ENCODE data around the gene SORBS1. TPM values are rescaled to one million over a fixed set of nuclear protein-coding genes. Genes with fewer than 3 reads are reported as not detected.

The SORBS1 gene
- total RNA-seq, 1 donor from 2014 or later, result 221 TPM

- no peaks in the 10 kb centered on the region for H3K9me3 Mint-ChIP-seq (ENCODE audit: unreplicated experiment)
- no peaks in the 10 kb centered on the region for H3K36me3 Mint-ChIP-seq (ENCODE audit: unreplicated experiment)
- no peak overlapping the region for H3K27ac Mint-ChIP-seq (ENCODE audit: unreplicated experiment)
- H3K4me3 Mint-ChIP-seq (ENCODE audit: unreplicated experiment), result no peak overlapping the region
- DNase-seq, result no peak
- no peaks in the 10 kb centered on the region for H3K4me1 Mint-ChIP-seq (ENCODE audit: low read depth, unreplicated experiment)
- H3K27me3 Mint-ChIP-seq (ENCODE audit: unreplicated experiment), result peaks cover 2% of the 10 kb centered on the region
- no peak for TF ChIP-seq CTCF (IDR thresholded peaks at IDR 0.05; ENCODE audit: partially characterized antibody, unreplicated experiment)
Measured at GRCh38 chr10:95264227-95265051, 296.7 kb downstream of the SORBS1 start.

GRCh38 chr10:95263864-95264226 is 297.3 kb downstream of the SORBS1 start:
- TF ChIP-seq CTCF (IDR thresholded peaks at IDR 0.05; ENCODE audit: partially characterized antibody, unreplicated experiment), result no peak
- no peak for DNase-seq
- Mint-ChIP-seq H3K27ac (ENCODE audit: unreplicated experiment) (no peak overlapping the region), H3K9me3 (ENCODE audit: unreplicated experiment) (no peaks in the 10 kb centered on the region), H3K4me1 (ENCODE audit: low read depth, unreplicated experiment) (no peaks in the 10 kb centered on the region), H3K36me3 (ENCODE audit: unreplicated experiment) (no peaks in the 10 kb centered on the region), H3K27me3 (ENCODE audit: unreplicated experiment) (peaks cover 2% of the 10 kb centered on the region), H3K4me3 (ENCODE audit: unreplicated experiment) (no peak overlapping the region)

GRCh38 chr10:95262763-95263518 is 298.2 kb downstream of the SORBS1 start:
- TF ChIP-seq CTCF (IDR thresholded peaks at IDR 0.05; ENCODE audit: partially characterized antibody, unreplicated experiment), result no peak
- no peak overlapping the region for H3K27ac Mint-ChIP-seq (ENCODE audit: unreplicated experiment)
- H3K27me3 Mint-ChIP-seq (ENCODE audit: unreplicated experiment), result peaks cover 2% of the 10 kb centered on the region
- peaks cover 1% of the 10 kb centered on the region for H3K36me3 Mint-ChIP-seq (ENCODE audit: unreplicated experiment)
- DNase-seq, result no peak
- H3K4me1 Mint-ChIP-seq (ENCODE audit: low read depth, unreplicated experiment), result no peaks in the 10 kb centered on the region
- no peak overlapping the region for H3K4me3 Mint-ChIP-seq (ENCODE audit: unreplicated experiment)
- no peaks in the 10 kb centered on the region for H3K9me3 Mint-ChIP-seq (ENCODE audit: unreplicated experiment)

- Mint-ChIP-seq H3K27ac (ENCODE audit: unreplicated experiment) (no peak overlapping the region), H3K4me1 (ENCODE audit: low read depth, unreplicated experiment) (no peaks in the 10 kb centered on the region), H3K4me3 (ENCODE audit: unreplicated experiment) (no peak overlapping the region), H3K27me3 (ENCODE audit: unreplicated experiment) (peaks cover 2% of the 10 kb centered on the region), H3K9me3 (ENCODE audit: unreplicated experiment) (no peaks in the 10 kb centered on the region), H3K36me3 (ENCODE audit: unreplicated experiment) (peaks cover 5% of the 10 kb centered on the region)
- no peak for TF ChIP-seq CTCF (IDR thresholded peaks at IDR 0.05; ENCODE audit: partially characterized antibody, unreplicated experiment)
- DNase-seq, result no peak
Measured at GRCh38 chr10:95261926-95262325, 299.2 kb downstream of the SORBS1 start.

Other genes with a start within 250 kb of the SORBS1 start
- 32.2 TPM for gene ALDH18A1, start 95.3 kb upstream of the SORBS1 start, total RNA-seq (ENCODE audit: unreplicated experiment)
- gene TCTN3, start 132.6 kb upstream of the SORBS1 start, total RNA-seq (ENCODE audit: unreplicated experiment), result 14.7 TPM
- not detected for gene ENTPD1, start 194.8 kb upstream of the SORBS1 start, total RNA-seq (ENCODE audit: unreplicated experiment)

Measured in glutamatergic neuron (in vitro differentiated cells).